HL-60/S4 (cell line): ENCODE measurements around the gene DIP2A.
"Not testable (repeated sequence)": the region's sequence is repeated elsewhere in the genome, so short reads cannot be mapped to it uniquely, and the experiment has no call there.

Experiments used
- in situ Hi-C: fragments of 300-500 bp; cut with MboI; formaldehyde crosslinking; loops from 2 replicates; pipeline ENCODE4 v1.14.3; 2022; ENCODE audit warnings: low sequenced_read_pairs

The DIP2A gene

GRCh38 chr21:46518983-46519583, 60.4 kb downstream of the DIP2A start:
- in situ Hi-C loops, result no loop called here

- in situ Hi-C loops, result not testable (repeated sequence)
Observed at GRCh38 chr21:46527393-46527792, 68.7 kb downstream of the DIP2A start.

GRCh38 chr21:46527801-46528200, 69.1 kb downstream of the DIP2A start:
- in situ Hi-C loops, result no loop called here

GRCh38 chr21:46532080-46532479, 73.4 kb downstream of the DIP2A start:
- in situ Hi-C loops, result no loop called here

GRCh38 chr21:46537026-46537425, 78.3 kb downstream of the DIP2A start:
- in situ Hi-C loops, result no loop called here

- in situ Hi-C loops, result no loop called here
Observed at GRCh38 chr21:46538262-46538661, 79.6 kb downstream of the DIP2A start.

- in situ Hi-C loops, result no loop called here
Observed at GRCh38 chr21:46538851-46539666, 80.4 kb downstream of the DIP2A start.

- in situ Hi-C loops, result no loop called here
Observed at GRCh38 chr21:46540087-46540710, 81.5 kb downstream of the DIP2A start.

GRCh38 chr21:46542588-46543124, 84.0 kb downstream of the DIP2A start:
- in situ Hi-C loops, result no loop called here

- in situ Hi-C loops, result no loop called here
Observed at GRCh38 chr21:46543306-46543705, 84.6 kb downstream of the DIP2A start.

GRCh38 chr21:46544003-46544402, 85.3 kb downstream of the DIP2A start:
- in situ Hi-C loops, result no loop called here

- in situ Hi-C loops, result no loop called here
Observed at GRCh38 chr21:46544824-46545223, 86.1 kb downstream of the DIP2A start.

- in situ Hi-C loops, result no loop called here
Observed at GRCh38 chr21:46545363-46545762, 86.7 kb downstream of the DIP2A start.

- in situ Hi-C loops, result no loop called here
Observed at GRCh38 chr21:46545911-46546310, 87.2 kb downstream of the DIP2A start.

GRCh38 chr21:46546799-46547198, 88.1 kb downstream of the DIP2A start:
- in situ Hi-C loops, result no loop called here

- in situ Hi-C loops, result no loop called here
Observed at GRCh38 chr21:46549650-46550049, 91.0 kb downstream of the DIP2A start.

- in situ Hi-C loops, result no loop called here
Observed at GRCh38 chr21:46550116-46550941, 91.6 kb downstream of the DIP2A start.

GRCh38 chr21:46551636-46552241, 93.0 kb downstream of the DIP2A start:
- in situ Hi-C loops, result no loop called here

- in situ Hi-C loops, result no loop called here
Observed at GRCh38 chr21:46552274-46552673, 93.6 kb downstream of the DIP2A start.

- in situ Hi-C loops, result no loop called here
Observed at GRCh38 chr21:46552865-46553379, 94.2 kb downstream of the DIP2A start.
